HepG2 (cell line): ENCODE results near the gene WNT3A. TPM values are rescaled to one million over a fixed set of nuclear protein-coding genes. Genes with fewer than 3 reads are reported as not detected.

Experiments
- E2F1 ChIP-seq: sonication (generic); formaldehyde crosslinking; IDR thresholded peaks from 2 replicates; pipeline ENCODE4 v1.5.0; 2020; ENCODE audit warnings: missing genetic modification reagents
- GZF1 ChIP-seq: sonication (generic); formaldehyde crosslinking; IDR thresholded peaks from 2 replicates; pipeline ENCODE4 v1.5.1; 2020; ENCODE audit warnings: mild to moderate bottlenecking, missing genetic modification reagents
- SMARCE1 ChIP-seq: fragments of 450-650 bp; IDR thresholded peaks from 2 replicates; pipeline ENCODE4 v1.6.1; 2017; ENCODE audit warnings: borderline replicate concordance
- TFDP2 ChIP-seq: sonication (generic); formaldehyde crosslinking; IDR thresholded peaks from 2 replicates; pipeline ENCODE4 v1.4.0; 2020; ENCODE audit warnings: missing genetic modification reagents
- ZNF124 ChIP-seq: sonication (generic); formaldehyde crosslinking; IDR thresholded peaks from 2 replicates; pipeline ENCODE4 v1.4.0; 2020; ENCODE audit warnings: missing genetic modification reagents
- ZNF143 ChIP-seq: sonication (generic); formaldehyde crosslinking; IDR thresholded peaks from 2 replicates; pipeline ENCODE4 v1.4.0; 2020; ENCODE audit warnings: missing genetic modification reagents
- ZNF24 ChIP-seq: fragments of 450-650 bp; IDR thresholded peaks from 2 replicates; pipeline ENCODE4 v1.6.1; 2017; ENCODE audit warnings: antibody characterized with exemption, mild to moderate bottlenecking
- ZNF362 ChIP-seq: sonication (generic); formaldehyde crosslinking; IDR thresholded peaks from 2 replicates; pipeline ENCODE4 v1.4.0; 2020; ENCODE audit warnings: missing genetic modification reagents, mild to moderate bottlenecking, borderline replicate concordance
- ZNF75D ChIP-seq: sonication (generic); formaldehyde crosslinking; IDR thresholded peaks from 2 replicates; pipeline ENCODE4 v1.8.1; 2023; ENCODE audit warnings: missing genetic modification reagents, mild to moderate bottlenecking, borderline replicate concordance
- polyA plus RNA-seq, 8 experiments: library from polyadenylated mRNA; depleted of rRNA in 3 of 8; stranded (reverse) in 7 of 8; unstranded in 1 of 8; fragments of >200 nt; fragmentation: Illumina TruSeq in 4 of 8; extraction: Trizol in 4 of 8; gene quantifications; 2 replicates each; pipeline versions ENCODE4 v1.2.1 to v1.2.3, GENCODE V29; 2011 to 2016; ENCODE audit warnings: low read depth in 4 of 8, missing spikeins in 1 of 8, mixed read lengths in 1 of 8; ENCODE audit not compliant: insufficient read depth in 1 of 8
- total RNA-seq, 5 experiments: library from RNA; depleted of rRNA; stranded (reverse); fragments of >200 nt; fragmentation: Illumina TruSeq; extraction: Trizol; gene quantifications; 2 replicates each; pipeline ENCODE4 v1.2.3, GENCODE V29; 2016; ENCODE audit warnings: low read depth in 1 of 5

Gene WNT3A
- total and polyA plus RNA-seq, 2 of the 13 experiments (the other 11 are each of a cell fraction or from before 2014, with no cell fraction given), result not detected

- TF ChIP-seq ZNF124 (CRISPR knock-in tag), result peak; percentile 51; the same call in 1 of the 2 replicates
- TF ChIP-seq ZNF143, result peak; percentile 38; the same call in 1 of the 2 replicates
- TF ChIP-seq TFDP2 (CRISPR knock-in tag), result peak; percentile 82
- no peak for TF ChIP-seq E2F1 (CRISPR knock-in tag)
- TF ChIP-seq GZF1, result peak; percentile 97
- TF ChIP-seq SMARCE1, result no peak
- TF ChIP-seq ZNF362 (CRISPR knock-in tag), result 0 out of 2 replicates have a peak, but pooled peaks have one; percentile 28
- no peak for TF ChIP-seq ZNF24
- no peak for TF ChIP-seq ZNF75D (CRISPR knock-in tag)
These were observed 102.5 kb downstream of the WNT3A start, which contains the start of gene MRPL55 (continued) for GRCh38 chr1:228109073-228109961.
